ENCODE measurements around the gene RASGRP2. TPM values are rescaled to one million over a fixed set of nuclear protein-coding genes. Genes with fewer than 3 reads are reported as not detected.

Gene RASGRP2
- total RNA-seq, 2 donors from 2014 or later: 0.86 to 1.9 TPM

DNA sequence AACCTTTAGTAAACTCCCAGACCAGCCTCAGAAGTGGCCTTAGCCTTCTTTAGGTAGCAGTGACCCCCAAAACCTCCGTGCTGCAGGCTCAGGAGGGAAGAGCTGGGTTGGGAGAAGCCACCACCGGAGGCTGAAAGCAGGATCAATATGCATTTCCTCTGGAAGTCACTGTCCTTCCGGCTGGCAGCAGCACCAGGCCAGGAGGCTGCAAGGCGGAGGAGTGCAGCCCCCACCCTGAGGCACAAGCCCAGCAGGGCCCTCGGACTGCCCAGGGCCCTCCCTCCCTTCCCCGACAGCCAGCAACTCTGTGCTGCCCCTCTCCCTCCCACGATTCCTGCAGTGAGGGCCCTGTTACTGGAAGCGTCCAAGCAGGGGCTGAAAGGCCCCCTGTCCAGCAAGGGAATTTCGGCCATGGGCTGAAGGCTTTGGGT lies 17.7 kb downstream of the RASGRP2 start:
- Histone ChIP-seq H3K27ac (ENCODE audit: low read depth, low read length) (peak overlapping the region; percentile 79), H3K36me3 (ENCODE audit: control insufficient read depth, insufficient read depth, low read length) (no peaks in the 10 kb centered on the region), H3K9me3 (ENCODE audit: control insufficient read depth, low read length) (no peaks in the 10 kb centered on the region), H3K4me1 (ENCODE audit: control insufficient read depth, insufficient read depth, low read length) (no peaks in the 10 kb centered on the region), H3K4me3 (ENCODE audit: low read length) (no peak overlapping the region), H3K27me3 (ENCODE audit: control insufficient read depth, insufficient read depth, low read length, poor library complexity, severe bottlenecking) (peaks cover 28% of the 10 kb centered on the region), H3K9ac (ENCODE audit: extremely low read depth, low read length, poor library complexity, severe bottlenecking) (no peak overlapping the region)
- H3K27ac Mint-ChIP-seq: no peak overlapping the region
- H3K9me3 Mint-ChIP-seq: no peaks in the 10 kb centered on the region
- DNase-seq: no peak
- TF ChIP-seq, protein P1, sequence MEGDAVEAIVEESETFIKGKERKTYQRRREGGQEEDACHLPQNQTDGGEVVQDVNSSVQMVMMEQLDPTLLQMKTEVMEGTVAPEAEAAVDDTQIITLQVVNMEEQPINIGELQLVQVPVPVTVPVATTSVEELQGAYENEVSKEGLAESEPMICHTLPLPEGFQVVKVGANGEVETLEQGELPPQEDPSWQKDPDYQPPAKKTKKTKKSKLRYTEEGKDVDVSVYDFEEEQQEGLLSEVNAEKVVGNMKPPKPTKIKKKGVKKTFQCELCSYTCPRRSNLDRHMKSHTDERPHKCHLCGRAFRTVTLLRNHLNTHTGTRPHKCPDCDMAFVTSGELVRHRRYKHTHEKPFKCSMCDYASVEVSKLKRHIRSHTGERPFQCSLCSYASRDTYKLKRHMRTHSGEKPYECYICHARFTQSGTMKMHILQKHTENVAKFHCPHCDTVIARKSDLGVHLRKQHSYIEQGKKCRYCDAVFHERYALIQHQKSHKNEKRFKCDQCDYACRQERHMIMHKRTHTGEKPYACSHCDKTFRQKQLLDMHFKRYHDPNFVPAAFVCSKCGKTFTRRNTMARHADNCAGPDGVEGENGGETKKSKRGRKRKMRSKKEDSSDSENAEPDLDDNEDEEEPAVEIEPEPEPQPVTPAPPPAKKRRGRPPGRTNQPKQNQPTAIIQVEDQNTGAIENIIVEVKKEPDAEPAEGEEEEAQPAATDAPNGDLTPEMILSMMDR (conservative IDR thresholded peaks at IDR 0.05): no peak
- 53 to 60% methylated on average over 5 to 9 of the region's 9 CpGs for WGBS, 2 experiments (ENCODE audit: insufficient coverage in 1 of 2, insufficient read length in 1 of 2)
- H3K4me3 Mint-ChIP-seq: no peak overlapping the region
- no peaks in the 10 kb centered on the region for H3K36me3 Mint-ChIP-seq (ENCODE audit: low read depth)
- H3K27me3 Mint-ChIP-seq (ENCODE audit: insufficient read depth): peaks cover 35% of the 10 kb centered on the region
- peaks cover 7% of the 10 kb centered on the region for H3K4me1 Mint-ChIP-seq

DNA sequence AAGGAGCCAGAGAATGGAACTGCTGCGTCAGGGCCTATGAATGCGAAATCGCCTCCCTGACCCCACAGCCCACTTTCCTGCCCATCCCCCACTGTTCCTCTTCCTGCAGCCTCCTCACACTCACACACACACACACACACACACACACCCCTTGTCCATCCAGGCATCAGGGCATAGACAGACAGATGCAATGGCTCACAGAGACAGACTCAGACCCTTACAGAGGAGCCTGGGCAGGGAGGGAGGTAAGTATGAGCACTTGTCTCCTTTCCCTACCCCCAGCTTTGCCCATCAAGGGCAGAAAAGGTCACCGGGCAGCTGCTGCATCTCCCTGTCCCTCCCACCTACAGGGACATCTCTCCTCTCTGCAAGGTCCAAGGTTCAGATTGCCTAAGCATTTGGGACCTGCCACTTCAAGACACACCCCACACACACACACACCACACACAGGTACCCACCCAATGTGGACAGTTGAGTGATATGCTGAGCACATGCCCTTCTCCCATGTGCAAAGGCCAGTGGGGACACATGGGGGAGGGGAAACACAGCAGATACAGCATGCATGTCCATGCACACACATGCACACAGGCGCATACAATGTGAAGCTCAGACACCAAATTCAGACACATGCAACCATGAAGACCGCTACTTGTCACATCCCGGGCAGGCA lies 18.9 kb downstream of the RASGRP2 start:
- TF ChIP-seq, protein P1 (conservative IDR thresholded peaks at IDR 0.05): no peak
- H3K36me3 Mint-ChIP-seq (ENCODE audit: low read depth): no peaks in the 10 kb centered on the region
- no peaks in the 10 kb centered on the region for H3K36me3 ChIP-seq (ENCODE audit: control insufficient read depth, insufficient read depth, low read length)
- WGBS, 2 experiments (ENCODE audit: insufficient coverage in 1 of 2, insufficient read length in 1 of 2): 75 to 83% methylated on average over 2 to 7 of the region's 7 CpGs
- H3K4me3 Mint-ChIP-seq: no peak overlapping the region
- no peak overlapping the region for H3K4me3 ChIP-seq (ENCODE audit: low read length)
- no peaks in the 10 kb centered on the region for H3K4me1 ChIP-seq (ENCODE audit: control insufficient read depth, insufficient read depth, low read length)
- H3K27ac ChIP-seq (ENCODE audit: low read depth, low read length): peak overlapping the region; percentile 79
- no peak overlapping the region for H3K27ac Mint-ChIP-seq
- peaks cover 40% of the 10 kb centered on the region for H3K27me3 Mint-ChIP-seq (ENCODE audit: insufficient read depth)
- DNase-seq: peak; percentile 39
- H3K9ac ChIP-seq (ENCODE audit: extremely low read depth, low read length, poor library complexity, severe bottlenecking): no peak overlapping the region
- no peaks in the 10 kb centered on the region for H3K9me3 Mint-ChIP-seq
- H3K27me3 ChIP-seq (ENCODE audit: control insufficient read depth, insufficient read depth, low read length, poor library complexity, severe bottlenecking): peaks cover 32% of the 10 kb centered on the region
- no peaks in the 10 kb centered on the region for H3K9me3 ChIP-seq (ENCODE audit: control insufficient read depth, low read length)
- peaks cover 7% of the 10 kb centered on the region for H3K4me1 Mint-ChIP-seq

- Histone ChIP-seq H3K9me3 (ENCODE audit: control insufficient read depth, low read length) (no peaks in the 10 kb centered on the region), H3K9ac (ENCODE audit: extremely low read depth, low read length, poor library complexity, severe bottlenecking) (no peak overlapping the region), H3K27me3 (ENCODE audit: control insufficient read depth, insufficient read depth, low read length, poor library complexity, severe bottlenecking) (peaks cover 40% of the 10 kb centered on the region), H3K36me3 (ENCODE audit: control insufficient read depth, insufficient read depth, low read length) (no peaks in the 10 kb centered on the region), H3K27ac (ENCODE audit: low read depth, low read length) (peak overlapping the region; percentile 53), H3K4me1 (ENCODE audit: control insufficient read depth, insufficient read depth, low read length) (no peaks in the 10 kb centered on the region), H3K4me3 (ENCODE audit: low read length) (no peak overlapping the region)
- no peak overlapping the region for H3K4me3 Mint-ChIP-seq
- H3K36me3 Mint-ChIP-seq (ENCODE audit: low read depth): no peaks in the 10 kb centered on the region
- DNase-seq: peak; percentile 55
- peaks cover 7% of the 10 kb centered on the region for H3K4me1 Mint-ChIP-seq
- H3K27ac Mint-ChIP-seq: no peak overlapping the region
- peaks cover 45% of the 10 kb centered on the region for H3K27me3 Mint-ChIP-seq (ENCODE audit: insufficient read depth)
- WGBS, 2 experiments (ENCODE audit: insufficient coverage in 1 of 2, insufficient read length in 1 of 2): 74 to 80% methylated on average over 8 to 9 of the region's 9 CpGs
- no peaks in the 10 kb centered on the region for H3K9me3 Mint-ChIP-seq
- TF ChIP-seq, protein P1 (conservative IDR thresholded peaks at IDR 0.05): no peak
Measured at GRCh38 chr11:64723907-64724862, 19.8 kb downstream of the RASGRP2 start.
